Activated CD8-positive, alpha-beta T cell treated with anti-CD3 and anti-CD28 coated beads, Interleukin-2, amount 10 ng/mL, durations not matched to agents 7 days and 5 days (primary cell): ENCODE data around the gene SGF29. TPM values are rescaled to one million over a fixed set of nuclear protein-coding genes. Genes with fewer than 3 reads are reported as not detected.

Experiments used
- ATAC-seq: fragments of 150-1000 bp; cut with Tn5 transposase; one replicate; pipeline ENCODE4 v1.10.0; 2021; ENCODE audit warnings: moderate library complexity
- CTCF ChIA-PET: fragments of 350-600 bp; sonication (Branson Sonifier 250); formaldehyde crosslinking; loops from one replicate; lab custom pipeline; 2021; ENCODE audit warnings: antibody characterized with exemption; lab: Charles Lee
- POLR2A ChIA-PET: fragments of 350-600 bp; sonication (Branson Sonifier 250); formaldehyde crosslinking; loops from one replicate; lab custom pipeline; 2021; ENCODE audit warnings: antibody characterized with exemption; lab: Charles Lee
- DNase-seq: peaks from one replicate; pipeline ENCODE4 v3.0.0-alpha.2; 2020
- H3K27ac Mint-ChIP-seq: one replicate; pipeline ENCODE4 v1.8.0; 2021; ENCODE audit warnings: mild to moderate bottlenecking, mixed read lengths
- H3K27me3 Mint-ChIP-seq: one replicate; pipeline ENCODE4 v1.8.0; 2021; ENCODE audit warnings: low read depth, mixed read lengths
- H3K36me3 Mint-ChIP-seq: one replicate; pipeline ENCODE4 v1.8.0; 2021; ENCODE audit warnings: low read depth, mixed read lengths
- H3K4me1 Mint-ChIP-seq: one replicate; pipeline ENCODE4 v1.8.0; 2021; ENCODE audit warnings: low read depth, mixed read lengths
- H3K4me3 Mint-ChIP-seq: one replicate; pipeline ENCODE4 v1.8.0; 2021; ENCODE audit warnings: mild to moderate bottlenecking, mixed read lengths
- H3K9me3 Mint-ChIP-seq: one replicate; pipeline ENCODE4 v1.8.0; 2022; ENCODE audit warnings: mixed read lengths; ENCODE audit not compliant: insufficient read depth
- total RNA-seq, 2 experiments: library from RNA; stranded (reverse); gene quantifications; one replicate each; pipeline ENCODE4 v1.2.3, GENCODE V29; 2021

SGF29 gene
- total RNA-seq, 2 experiments from 2014 or later, result 42.2 to 49.1 TPM

- no peaks in the 10 kb centered on the region for H3K27me3 Mint-ChIP-seq
- POLR2A ChIA-PET, result interaction anchor here (0.9 kb wide), 1 partner anchor 9 kb away, joined by 3 read pairs; no protein-coding TSS in a partner anchor
Measured at GRCh38 chr16:28572696-28573510, 19.2 kb downstream of the SGF29 start.

GRCh38 chr16:28573738-28574718 lies 20.3 kb downstream of the SGF29 start:
- H3K27me3 Mint-ChIP-seq, result no peaks in the 10 kb centered on the region
- ChIA-PET CTCF (interaction anchor here (1.6 kb wide), 1 partner anchor 19 kb away, joined by 3 read pairs; no protein-coding TSS in a partner anchor), POLR2A (interaction anchor here (0.9 kb wide), 1 partner anchor 8 kb away, joined by 3 read pairs; no protein-coding TSS in a partner anchor)
- DNase-seq, result no peak
- no peak overlapping the region for H3K27ac Mint-ChIP-seq
- H3K4me1 Mint-ChIP-seq, result no peaks in the 10 kb centered on the region
- no peaks in the 10 kb centered on the region for H3K9me3 Mint-ChIP-seq
- no peak for ATAC-seq
- H3K4me3 Mint-ChIP-seq, result no peak overlapping the region
- H3K36me3 Mint-ChIP-seq, result no peaks in the 10 kb centered on the region

More at GRCh38 chr16:28572696-28573510, 19.2 kb downstream of the SGF29 start:
- Mint-ChIP-seq H3K9me3 (no peaks in the 10 kb centered on the region), H3K4me3 (no peak overlapping the region), H3K4me1 (no peaks in the 10 kb centered on the region), H3K36me3 (peaks cover 3% of the 10 kb centered on the region), H3K27ac (no peak overlapping the region)
- CTCF ChIA-PET, result interaction anchor here (1.6 kb wide), 1 partner anchor 18 kb away, joined by 3 read pairs; no protein-coding TSS in a partner anchor
- DNase-seq (no peak), ATAC-seq (no peak)

- Mint-ChIP-seq H3K27ac (no peak overlapping the region), H3K9me3 (no peaks in the 10 kb centered on the region), H3K27me3 (no peaks in the 10 kb centered on the region), H3K4me3 (no peak overlapping the region), H3K36me3 (no peaks in the 10 kb centered on the region), H3K4me1 (no peaks in the 10 kb centered on the region)
- ChIA-PET CTCF (interaction anchor here (0.7 kb wide), 1 partner anchor 8 kb away, joined by 3 read pairs; no protein-coding TSS in a partner anchor), POLR2A (no interaction called here)
- ATAC-seq, result no peak
- no peak for DNase-seq
Measured at GRCh38 chr16:28574925-28575324, 21.2 kb downstream of the SGF29 start.

- Mint-ChIP-seq H3K4me1 (no peaks in the 10 kb centered on the region), H3K36me3 (no peaks in the 10 kb centered on the region), H3K27me3 (no peaks in the 10 kb centered on the region), H3K4me3 (no peak overlapping the region), H3K27ac (no peak overlapping the region), H3K9me3 (no peaks in the 10 kb centered on the region)
- ATAC-seq (no peak), DNase-seq (no peak)
- CTCF ChIA-PET, result interaction anchor here (0.6 to 0.7 kb wide), 2 partner anchors 9 to 21 kb away, joined by 3 read pairs; no protein-coding TSS in a partner anchor
- POLR2A ChIA-PET, result no interaction called here
Measured at GRCh38 chr16:28575446-28576109, 21.9 kb downstream of the SGF29 start.

GRCh38 chr16:28580726-28581315 lies 27.1 kb downstream of the SGF29 start:
- H3K36me3 Mint-ChIP-seq, result peaks cover 29% of the 10 kb centered on the region
- H3K4me3 Mint-ChIP-seq, result no peak overlapping the region
- ChIA-PET POLR2A (no interaction called here), CTCF (no interaction called here)
- H3K9me3 Mint-ChIP-seq, result no peaks in the 10 kb centered on the region
- no peaks in the 10 kb centered on the region for H3K27me3 Mint-ChIP-seq
- H3K4me1 Mint-ChIP-seq, result no peaks in the 10 kb centered on the region
- ATAC-seq, result no peak
- H3K27ac Mint-ChIP-seq, result no peak overlapping the region
- DNase-seq, result no peak

- H3K36me3 Mint-ChIP-seq, result peaks cover 56% of the 10 kb centered on the region
- H3K4me3 Mint-ChIP-seq, result no peak overlapping the region
- DNase-seq, result no peak
- no peaks in the 10 kb centered on the region for H3K27me3 Mint-ChIP-seq
- no peaks in the 10 kb centered on the region for H3K9me3 Mint-ChIP-seq
- ChIA-PET POLR2A (no interaction called here), CTCF (no interaction called here)
- no peak for ATAC-seq
- H3K27ac Mint-ChIP-seq, result no peak overlapping the region
- H3K4me1 Mint-ChIP-seq, result no peaks in the 10 kb centered on the region
Measured at GRCh38 chr16:28585674-28586073, 32.0 kb downstream of the SGF29 start.

GRCh38 chr16:28586466-28586865 lies 32.7 kb downstream of the SGF29 start:
- no peak for ATAC-seq
- no peaks in the 10 kb centered on the region for H3K4me1 Mint-ChIP-seq
- no peak overlapping the region for H3K27ac Mint-ChIP-seq
- H3K4me3 Mint-ChIP-seq, result no peak overlapping the region
- DNase-seq, result no peak
- no peaks in the 10 kb centered on the region for H3K27me3 Mint-ChIP-seq
- POLR2A ChIA-PET, result no interaction called here
- CTCF ChIA-PET, result no interaction called here
- no peaks in the 10 kb centered on the region for H3K9me3 Mint-ChIP-seq
- peaks cover 56% of the 10 kb centered on the region for H3K36me3 Mint-ChIP-seq

- ChIA-PET CTCF (no interaction called here), POLR2A (no interaction called here)
- Mint-ChIP-seq H3K36me3 (peaks cover 51% of the 10 kb centered on the region), H3K27ac (no peak overlapping the region), H3K27me3 (no peaks in the 10 kb centered on the region), H3K9me3 (no peaks in the 10 kb centered on the region), H3K4me3 (no peak overlapping the region), H3K4me1 (no peaks in the 10 kb centered on the region)
- no peak for ATAC-seq
- DNase-seq, result no peak
Measured at GRCh38 chr16:28587386-28587785, 33.7 kb downstream of the SGF29 start.

- Mint-ChIP-seq H3K4me1 (peaks cover 9% of the 10 kb centered on the region), H3K27me3 (no peaks in the 10 kb centered on the region), H3K9me3 (no peaks in the 10 kb centered on the region), H3K27ac (no peak overlapping the region), H3K4me3 (no peak overlapping the region), H3K36me3 (peaks cover 43% of the 10 kb centered on the region)
- ATAC-seq (no peak), DNase-seq (no peak)
- ChIA-PET POLR2A (no interaction called here), CTCF (no interaction called here)
Measured at GRCh38 chr16:28589069-28589468, 35.3 kb downstream of the SGF29 start.

- Mint-ChIP-seq H3K4me1 (peaks cover 10% of the 10 kb centered on the region), H3K27ac (no peak overlapping the region), H3K36me3 (peaks cover 40% of the 10 kb centered on the region), H3K4me3 (no peak overlapping the region), H3K27me3 (no peaks in the 10 kb centered on the region), H3K9me3 (no peaks in the 10 kb centered on the region)
- DNase-seq (no peak), ATAC-seq (no peak)
- ChIA-PET CTCF (no interaction called here), POLR2A (no interaction called here)
Measured at GRCh38 chr16:28589930-28590329, 36.2 kb downstream of the SGF29 start.
